HL-60/S4 (cell line): ENCODE results near the gene RABL3.
"Not testable (repeated sequence)": the region's sequence is repeated elsewhere in the genome, so short reads cannot be mapped to it uniquely, and the experiment has no call there.

Experiments used
- in situ Hi-C: fragments of 300-500 bp; cut with MboI; formaldehyde crosslinking; loops from 2 replicates; pipeline ENCODE4 v1.14.3; 2022; ENCODE audit warnings: low sequenced_read_pairs

RABL3 gene

DNA sequence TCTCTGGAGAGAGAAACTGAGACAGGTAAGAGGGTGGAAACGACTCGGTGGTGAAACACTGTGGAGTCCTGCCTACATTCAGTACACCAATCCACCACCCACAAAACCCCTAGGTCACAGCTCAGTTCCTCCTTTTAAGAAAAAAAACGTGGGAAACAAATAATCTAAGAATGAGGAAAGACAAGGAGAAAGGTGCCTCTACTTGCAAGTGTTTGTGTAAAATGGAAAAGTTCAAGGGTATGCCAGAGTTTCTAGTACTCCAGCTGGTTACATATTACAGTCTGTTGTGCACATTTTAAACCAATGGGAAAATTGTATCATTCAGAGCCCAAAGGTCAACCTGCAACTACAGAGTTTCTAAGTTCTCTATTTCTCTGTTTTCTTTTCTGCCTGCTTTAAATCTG is 92.5 kb downstream of the RABL3 start:
- in situ Hi-C loops, result no loop called here

DNA sequence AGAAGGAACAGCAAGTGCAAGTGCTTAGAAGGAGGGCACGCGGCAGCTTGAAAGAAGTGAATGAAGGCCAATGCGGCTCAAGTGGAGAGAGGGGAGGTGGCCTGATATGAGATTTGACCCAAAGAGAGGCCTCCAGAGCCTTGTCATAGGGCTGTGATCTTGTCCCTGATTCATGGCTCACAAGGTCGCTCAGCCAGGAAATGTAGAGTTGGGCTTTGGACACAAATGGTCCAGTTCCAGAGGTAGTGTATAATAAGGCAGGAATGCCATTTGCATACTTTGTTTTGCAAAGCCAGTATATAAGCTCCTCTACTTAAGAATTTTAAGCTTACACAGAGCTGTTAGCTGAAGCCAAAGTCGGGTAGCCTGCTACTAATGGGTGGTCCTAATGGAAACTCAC is 94.0 kb downstream of the RABL3 start:
- in situ Hi-C loops, result no loop called here

GRCh38 chr3:120646771-120647432 is 95.4 kb downstream of the RABL3 start:
- in situ Hi-C loops, result no loop called here

DNA sequence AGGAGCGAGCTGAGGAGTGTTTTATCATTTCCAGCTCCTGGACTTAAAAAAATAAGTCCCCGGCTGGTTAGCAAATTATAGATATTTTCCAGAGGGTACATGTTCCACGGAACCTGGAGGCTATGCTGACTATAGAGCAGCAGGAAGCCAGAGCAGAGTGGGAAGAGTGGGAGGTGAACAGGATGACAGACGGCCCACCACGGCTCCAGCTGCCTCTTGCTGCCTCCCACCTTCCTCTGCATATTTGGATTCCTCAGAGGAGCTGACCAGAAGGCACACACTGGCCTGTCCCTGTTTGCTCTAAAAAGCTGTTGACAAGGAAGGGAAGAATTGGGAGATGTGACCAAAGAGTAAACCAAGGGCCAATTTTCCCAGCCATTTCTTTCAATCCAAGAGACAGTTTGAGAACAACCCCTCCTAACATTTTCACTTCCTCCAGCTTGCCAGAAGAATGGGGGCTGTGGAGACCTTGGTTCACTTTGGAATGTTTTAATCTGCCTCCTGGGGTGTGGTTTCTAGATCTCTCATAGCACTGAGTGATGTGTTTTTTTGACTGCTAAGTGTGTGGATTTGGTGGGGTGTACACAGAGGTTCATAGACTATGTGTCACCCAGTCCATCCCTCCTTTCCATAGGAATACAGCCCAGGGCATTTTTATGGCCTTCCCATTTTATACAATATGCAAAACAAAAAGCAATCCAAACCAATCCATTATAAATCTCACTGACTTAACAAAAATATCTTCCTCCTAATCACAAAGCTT is 97.1 kb downstream of the RABL3 start:
- in situ Hi-C loops, result no loop called here

DNA sequence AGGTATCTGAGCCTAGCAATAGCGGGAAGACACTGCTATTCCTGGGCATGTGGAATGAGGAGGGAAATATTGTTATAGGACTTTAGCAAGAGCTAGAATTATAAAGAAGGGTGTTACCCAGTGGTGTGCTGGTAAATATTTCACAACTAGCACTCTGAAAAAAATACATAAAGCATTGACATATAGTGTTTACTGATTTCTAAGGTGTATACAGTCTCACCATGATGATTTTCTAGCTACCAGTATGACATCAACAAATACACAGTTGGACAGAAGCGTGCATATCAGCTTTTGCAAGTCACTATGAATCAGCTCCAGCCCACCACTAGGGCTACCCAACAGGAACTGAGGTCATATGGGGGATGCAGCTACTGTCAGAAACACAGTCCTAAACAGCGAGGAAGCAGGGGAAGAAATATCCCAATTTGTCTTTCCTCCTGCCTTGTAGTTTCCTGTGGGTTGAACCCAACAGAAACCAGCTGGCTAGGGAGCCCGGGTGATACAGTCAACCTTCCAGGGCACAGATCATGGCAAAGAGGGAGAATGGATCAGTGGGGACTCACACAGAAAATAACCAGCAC is 99.9 kb downstream of the RABL3 start:
- in situ Hi-C loops, result no loop called here

DNA sequence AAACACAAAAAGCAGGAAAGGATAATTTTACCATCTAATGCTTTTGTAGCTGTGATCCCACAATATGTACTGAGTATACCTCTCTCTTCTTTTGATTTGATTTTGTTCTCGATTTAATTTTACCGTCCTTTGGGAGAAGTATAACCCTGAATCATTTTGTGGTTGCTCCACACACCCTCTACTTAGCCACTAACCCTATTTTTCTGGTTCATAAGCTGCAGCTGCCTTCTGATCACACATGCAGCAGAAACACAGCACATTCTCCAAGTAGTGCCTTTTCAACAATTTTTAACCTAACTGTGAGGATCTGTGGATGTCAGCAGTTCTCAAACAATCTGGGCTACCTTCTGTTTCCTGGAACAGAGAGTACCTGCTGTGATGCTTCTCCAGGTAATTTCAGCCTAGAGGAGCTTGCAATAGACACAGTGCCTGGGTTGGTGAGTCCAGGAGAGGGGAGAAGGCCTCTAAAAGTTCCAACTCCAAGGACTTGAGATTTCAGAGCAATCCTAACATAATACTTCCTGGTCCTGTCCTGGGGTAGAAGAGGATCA is 100.5 kb downstream of the RABL3 start:
- in situ Hi-C loops, result no loop called here

DNA sequence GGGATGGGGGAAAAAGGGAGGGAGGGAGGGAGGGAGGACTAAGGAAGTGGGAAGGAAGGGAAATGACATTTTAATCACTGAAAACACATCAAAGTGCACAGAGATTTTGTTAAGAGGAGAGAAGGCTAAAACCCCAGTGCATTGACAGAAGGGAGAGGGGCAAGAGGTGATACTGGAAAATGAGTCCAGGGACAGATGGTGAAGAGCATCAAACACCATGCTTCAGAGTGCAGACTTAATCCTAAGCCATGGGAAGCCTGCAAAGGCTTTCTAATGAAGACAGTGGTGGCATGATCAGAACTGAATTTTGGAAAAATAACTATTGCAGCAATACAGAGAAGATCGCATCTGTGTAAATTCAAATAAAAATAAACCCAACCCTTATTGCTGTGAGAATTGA is 102.1 kb downstream of the RABL3 start:
- in situ Hi-C loops, result no loop called here

DNA sequence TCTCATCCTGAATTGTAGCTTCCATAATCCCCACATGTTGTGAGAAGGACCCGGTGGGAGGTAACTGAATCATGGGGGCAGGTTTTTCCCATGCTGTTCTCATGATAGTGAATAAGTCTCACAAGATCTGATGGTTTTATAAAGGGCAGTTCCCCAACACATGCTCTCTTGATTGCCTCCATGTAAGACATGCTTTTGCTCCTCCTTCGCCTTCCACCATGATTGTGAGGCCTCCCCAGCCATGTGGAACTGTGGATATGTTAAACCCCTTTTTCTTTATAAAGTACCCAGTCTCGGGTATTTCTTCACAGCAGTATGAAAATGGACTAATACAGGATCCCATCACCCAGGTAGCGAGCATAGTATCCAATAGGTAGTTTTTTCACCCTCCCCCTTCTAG is 103.5 kb downstream of the RABL3 start:
- in situ Hi-C loops, result not testable (repeated sequence)

DNA sequence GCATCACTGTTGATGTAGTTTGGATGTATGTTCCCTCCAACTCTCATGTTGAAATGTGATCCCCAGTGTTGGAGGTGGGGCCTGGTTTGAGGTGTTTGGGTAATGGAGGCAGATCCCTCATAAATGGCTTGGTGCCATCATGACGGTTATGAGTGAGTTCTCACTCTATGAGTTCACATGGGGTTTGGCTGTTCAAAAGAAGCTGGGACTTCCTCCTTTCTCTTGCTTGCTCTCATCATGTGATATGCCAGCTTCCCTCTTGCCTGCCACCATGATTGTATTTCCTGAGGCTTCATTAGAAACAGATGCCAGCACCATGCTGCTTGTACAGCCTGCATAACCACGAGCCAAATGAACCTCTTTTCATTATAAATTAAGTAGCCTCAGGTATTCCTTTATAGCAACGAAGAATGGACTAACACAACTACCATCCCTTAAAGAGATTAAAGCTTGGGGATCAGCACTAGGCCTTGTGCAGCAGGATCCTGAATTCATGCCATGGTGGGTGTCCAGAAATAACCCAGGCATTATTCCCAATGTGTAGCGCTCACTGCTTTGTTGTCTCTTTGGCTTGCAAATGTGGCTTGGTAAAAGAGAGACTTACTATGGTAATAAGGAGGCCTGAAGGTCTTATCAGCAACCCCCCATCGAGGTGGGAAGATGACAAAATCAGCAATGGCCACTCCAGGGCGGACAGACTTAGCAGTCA is 104.3 kb downstream of the RABL3 start:
- in situ Hi-C loops, result no loop called here

DNA sequence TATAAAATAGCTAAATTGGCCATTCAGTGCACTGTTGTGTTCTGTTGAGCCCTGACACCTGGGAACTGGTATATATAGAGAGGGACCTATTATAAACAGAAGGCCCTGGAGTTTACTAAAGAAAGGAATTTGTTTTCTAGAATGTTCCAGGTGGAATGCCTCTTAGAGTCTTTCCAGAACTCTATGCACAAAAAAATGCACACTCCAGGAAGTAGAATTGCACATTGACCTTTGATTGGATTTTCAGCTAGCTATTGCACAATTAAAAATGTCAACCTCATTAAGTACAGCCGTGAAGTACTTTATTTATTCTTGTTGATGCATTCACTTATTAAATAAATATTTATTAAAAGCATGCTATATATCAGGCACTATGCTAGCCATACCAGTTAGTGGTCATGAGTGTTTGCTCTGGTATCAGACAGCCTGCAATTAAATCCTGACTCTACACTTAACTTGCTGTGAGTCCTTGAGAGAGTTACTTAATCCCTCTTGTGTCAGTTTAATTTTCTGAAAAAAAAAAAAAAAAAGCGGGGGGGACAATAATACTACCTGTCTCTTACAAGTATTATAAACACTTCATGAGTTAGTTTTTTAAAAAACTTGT is 105.4 kb downstream of the RABL3 start:
- in situ Hi-C loops, result no loop called here
